ENCODE data around the gene NR2C2AP. TPM values are rescaled to one million over a fixed set of nuclear protein-coding genes. Genes with fewer than 3 reads are reported as not detected.

The NR2C2AP gene, protein sequence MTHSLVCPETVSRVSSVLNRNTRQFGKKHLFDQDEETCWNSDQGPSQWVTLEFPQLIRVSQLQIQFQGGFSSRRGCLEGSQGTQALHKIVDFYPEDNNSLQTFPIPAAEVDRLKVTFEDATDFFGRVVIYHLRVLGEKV
- total RNA-seq = 6.2 and 6.5 TPM in 2 replicates

DNA sequence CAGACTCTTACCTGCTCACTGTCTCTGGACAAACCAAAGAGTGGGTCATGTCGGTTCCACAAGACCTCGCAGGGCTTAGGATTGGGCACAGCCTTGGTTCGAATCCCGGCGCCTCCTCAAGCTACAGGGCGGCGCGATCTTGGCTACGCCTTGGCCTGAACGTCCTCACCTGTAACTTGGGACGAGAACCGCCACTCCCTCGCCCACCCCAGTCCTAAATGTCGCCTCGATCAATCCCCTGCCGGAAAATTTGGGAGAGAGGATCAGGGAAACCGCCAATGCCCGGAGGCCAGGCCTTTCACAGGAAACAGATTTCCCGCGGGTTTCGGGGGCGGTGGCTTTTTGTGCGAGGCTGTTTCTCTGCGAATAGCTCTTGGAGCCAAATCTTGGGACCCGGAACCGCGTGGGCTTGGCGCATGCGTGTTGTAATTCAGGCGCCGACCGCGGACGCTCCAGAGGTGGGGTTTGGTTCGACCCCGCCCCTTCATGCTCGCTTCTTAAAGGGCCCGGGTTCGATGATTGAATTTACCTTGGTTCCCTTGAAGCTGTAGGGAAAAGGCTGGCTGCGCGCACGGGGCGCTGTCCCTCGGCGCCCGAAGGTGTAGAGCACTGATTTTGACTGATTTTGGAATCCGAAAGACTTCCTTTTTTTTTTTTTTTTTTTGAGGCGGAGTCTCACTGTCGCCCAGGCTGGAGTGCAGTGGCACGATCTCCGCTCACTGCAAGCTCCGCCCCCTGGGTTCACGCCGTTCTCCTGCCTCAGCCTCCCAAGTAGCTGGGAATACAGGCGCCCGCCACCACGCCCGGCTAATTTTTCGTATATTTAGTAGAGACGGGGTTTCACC is at the start of gene NR2C2AP:
Gene NR2C2AP (minus strand): TSS at position 403 of the 845 bp plus-strand sequence. CDS start 354 bp downstream, at position 49.
- peaks cover 4% of the 10 kb centered on the region for H3K27me3 ChIP-seq (ENCODE audit: insufficient read depth, low read length)
- no peaks in the 10 kb centered on the region for H3K9me3 ChIP-seq (ENCODE audit: low read depth, low read length)
- H4K20me1 ChIP-seq (ENCODE audit: insufficient read depth, low read length) = no peaks in the 10 kb centered on the region
- peak within 1 kb of the TSS; percentile 86 for H2AFZ ChIP-seq (ENCODE audit: low read length)
- TF ChIP-seq, protein P1, sequence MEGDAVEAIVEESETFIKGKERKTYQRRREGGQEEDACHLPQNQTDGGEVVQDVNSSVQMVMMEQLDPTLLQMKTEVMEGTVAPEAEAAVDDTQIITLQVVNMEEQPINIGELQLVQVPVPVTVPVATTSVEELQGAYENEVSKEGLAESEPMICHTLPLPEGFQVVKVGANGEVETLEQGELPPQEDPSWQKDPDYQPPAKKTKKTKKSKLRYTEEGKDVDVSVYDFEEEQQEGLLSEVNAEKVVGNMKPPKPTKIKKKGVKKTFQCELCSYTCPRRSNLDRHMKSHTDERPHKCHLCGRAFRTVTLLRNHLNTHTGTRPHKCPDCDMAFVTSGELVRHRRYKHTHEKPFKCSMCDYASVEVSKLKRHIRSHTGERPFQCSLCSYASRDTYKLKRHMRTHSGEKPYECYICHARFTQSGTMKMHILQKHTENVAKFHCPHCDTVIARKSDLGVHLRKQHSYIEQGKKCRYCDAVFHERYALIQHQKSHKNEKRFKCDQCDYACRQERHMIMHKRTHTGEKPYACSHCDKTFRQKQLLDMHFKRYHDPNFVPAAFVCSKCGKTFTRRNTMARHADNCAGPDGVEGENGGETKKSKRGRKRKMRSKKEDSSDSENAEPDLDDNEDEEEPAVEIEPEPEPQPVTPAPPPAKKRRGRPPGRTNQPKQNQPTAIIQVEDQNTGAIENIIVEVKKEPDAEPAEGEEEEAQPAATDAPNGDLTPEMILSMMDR (IDR thresholded peaks at IDR 0.05; ENCODE audit: extremely low read depth, low read depth, low read length) = no peak
- H3K27ac ChIP-seq (ENCODE audit: low read depth, low read length) = peak within 1 kb of the TSS; percentile 50
- peaks cover 11% of the 10 kb centered on the region for H3K4me1 ChIP-seq (ENCODE audit: insufficient read depth, low read length)
- H3K4me2 ChIP-seq (ENCODE audit: insufficient read depth, low read length) = peak within 1 kb of the TSS; percentile 91
- DNase-seq (ENCODE audit: insufficient read length, low spot score, missing footprints) = peak; percentile 100
- H3K36me3 ChIP-seq (ENCODE audit: insufficient read depth, low read length) = peaks cover 10% of the 10 kb centered on the region
- peak within 1 kb of the TSS; percentile 79 for H3K4me3 ChIP-seq (ENCODE audit: insufficient read depth, low read length)
- peaks cover 8% of the 10 kb centered on the region for H3K79me2 ChIP-seq (ENCODE audit: insufficient read depth, low read length)

DNA sequence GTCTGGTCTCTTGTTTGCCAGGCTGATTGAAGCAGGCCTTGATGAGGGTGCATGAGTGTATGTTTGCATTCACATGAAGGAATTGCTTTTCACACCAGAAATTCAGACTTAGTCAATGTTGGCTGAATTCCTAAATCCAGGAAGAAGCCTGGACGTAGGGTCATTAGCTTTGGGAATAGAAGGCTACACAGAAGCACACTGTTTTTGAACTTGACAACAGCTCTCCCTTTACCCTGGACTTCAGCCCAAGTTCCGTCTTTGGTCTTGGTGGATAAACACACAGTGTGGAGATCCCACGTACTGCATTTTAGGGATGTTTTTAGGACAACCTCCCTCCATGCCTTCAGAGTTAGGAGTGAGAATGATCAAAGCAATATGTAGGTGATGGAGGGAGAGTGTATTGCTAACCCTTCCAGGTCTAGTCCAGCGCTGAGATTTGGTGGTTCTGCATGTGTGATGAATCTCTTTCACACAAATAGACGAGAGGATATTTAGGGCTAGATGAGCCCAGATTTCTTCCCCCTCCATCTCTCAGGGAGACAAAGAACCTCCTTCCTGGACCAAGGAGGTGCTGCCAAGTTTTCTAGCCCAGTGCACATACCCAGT is 47.1 kb upstream of the NR2C2AP start:
- TF ChIP-seq, protein P1 (IDR thresholded peaks at IDR 0.05; ENCODE audit: extremely low read depth, low read depth, low read length) = no peak
- Histone ChIP-seq H3K27me3 (ENCODE audit: insufficient read depth, low read length) (peaks cover 15% of the 10 kb centered on the region), H3K79me2 (ENCODE audit: insufficient read depth, low read length) (no peaks in the 10 kb centered on the region), H3K4me3 (ENCODE audit: insufficient read depth, low read length) (no peak overlapping the region), H2AFZ (ENCODE audit: low read length) (no peak overlapping the region), H3K4me1 (ENCODE audit: insufficient read depth, low read length) (no peaks in the 10 kb centered on the region), H4K20me1 (ENCODE audit: insufficient read depth, low read length) (no peaks in the 10 kb centered on the region), H3K4me2 (ENCODE audit: insufficient read depth, low read length) (no peak overlapping the region), H3K36me3 (ENCODE audit: insufficient read depth, low read length) (no peaks in the 10 kb centered on the region), H3K9me3 (ENCODE audit: low read depth, low read length) (no peaks in the 10 kb centered on the region), H3K27ac (ENCODE audit: low read depth, low read length) (no peak overlapping the region)
- DNase-seq (ENCODE audit: insufficient read length, low spot score, missing footprints) = peak; percentile 1

DNA sequence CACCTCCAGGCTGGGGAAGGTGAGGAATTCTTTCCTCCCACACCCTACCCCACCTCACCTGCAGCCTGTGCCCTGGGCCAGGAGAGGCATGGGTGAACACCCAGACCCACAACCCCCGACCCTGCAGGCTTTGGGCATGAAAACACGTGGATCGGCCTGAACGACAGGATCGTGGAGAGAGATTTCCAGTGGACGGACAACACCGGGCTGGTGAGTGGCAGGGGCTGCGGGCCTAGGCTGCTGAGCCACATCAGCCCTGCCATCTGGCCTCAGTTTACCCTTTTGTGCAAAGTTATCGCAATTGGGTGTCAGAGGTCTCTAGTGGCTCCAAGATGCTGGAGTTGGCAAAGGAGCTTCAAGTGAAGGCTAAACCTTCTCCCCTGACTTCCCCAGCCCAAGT is 37.3 kb upstream of the NR2C2AP start:
- no peak overlapping the region for H3K4me3 ChIP-seq (ENCODE audit: insufficient read depth, low read length)
- H2AFZ ChIP-seq (ENCODE audit: low read length) = no peak overlapping the region
- no peaks in the 10 kb centered on the region for H3K36me3 ChIP-seq (ENCODE audit: insufficient read depth, low read length)
- DNase-seq (ENCODE audit: insufficient read length, low spot score, missing footprints) = no peak
- H3K4me2 ChIP-seq (ENCODE audit: insufficient read depth, low read length) = no peak overlapping the region
- no peak overlapping the region for H3K27ac ChIP-seq (ENCODE audit: low read depth, low read length)
- TF ChIP-seq, protein P1 (IDR thresholded peaks at IDR 0.05; ENCODE audit: extremely low read depth, low read depth, low read length) = no peak
- no peaks in the 10 kb centered on the region for H3K4me1 ChIP-seq (ENCODE audit: insufficient read depth, low read length)
- H3K79me2 ChIP-seq (ENCODE audit: insufficient read depth, low read length) = no peaks in the 10 kb centered on the region
- no peaks in the 10 kb centered on the region for H4K20me1 ChIP-seq (ENCODE audit: insufficient read depth, low read length)
- no peaks in the 10 kb centered on the region for H3K27me3 ChIP-seq (ENCODE audit: insufficient read depth, low read length)
- no peaks in the 10 kb centered on the region for H3K9me3 ChIP-seq (ENCODE audit: low read depth, low read length)

DNA sequence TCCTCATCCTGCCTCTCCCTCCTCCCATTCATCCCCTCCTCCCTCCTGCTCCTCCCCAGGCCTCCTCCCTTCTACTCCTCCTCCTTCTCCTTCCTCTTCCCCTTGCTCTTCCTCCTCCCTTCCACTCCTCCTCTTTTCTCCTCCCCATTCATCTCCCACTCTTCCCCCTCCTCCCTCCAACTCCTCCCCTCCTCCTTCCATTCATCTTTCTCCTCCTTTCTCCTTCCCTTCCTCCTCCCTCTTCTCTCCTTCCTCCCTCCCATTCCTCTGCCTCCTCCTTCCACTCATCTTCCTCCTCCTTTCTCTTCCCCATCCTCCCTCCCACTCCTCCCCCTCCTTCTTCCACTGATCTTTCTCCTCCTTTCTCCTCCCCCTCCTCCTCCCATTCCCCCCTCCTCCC is 36.5 kb upstream of the NR2C2AP start:
- H3K4me1 ChIP-seq (ENCODE audit: insufficient read depth, low read length) = no peaks in the 10 kb centered on the region
- TF ChIP-seq, protein P1 (IDR thresholded peaks at IDR 0.05; ENCODE audit: extremely low read depth, low read depth, low read length) = no peak
- no peaks in the 10 kb centered on the region for H3K79me2 ChIP-seq (ENCODE audit: insufficient read depth, low read length)
- H2AFZ ChIP-seq (ENCODE audit: low read length) = no peak overlapping the region
- H3K4me2 ChIP-seq (ENCODE audit: insufficient read depth, low read length) = no peak overlapping the region
- no peaks in the 10 kb centered on the region for H3K36me3 ChIP-seq (ENCODE audit: insufficient read depth, low read length)
- H4K20me1 ChIP-seq (ENCODE audit: insufficient read depth, low read length) = no peaks in the 10 kb centered on the region
- H3K4me3 ChIP-seq (ENCODE audit: insufficient read depth, low read length) = no peak overlapping the region
- peaks cover 1% of the 10 kb centered on the region for H3K9me3 ChIP-seq (ENCODE audit: low read depth, low read length)
- DNase-seq (ENCODE audit: insufficient read length, low spot score, missing footprints) = peak; percentile 1
- H3K27me3 ChIP-seq (ENCODE audit: insufficient read depth, low read length) = no peaks in the 10 kb centered on the region
- no peak overlapping the region for H3K27ac ChIP-seq (ENCODE audit: low read depth, low read length)

Measured in osteoblast (primary cell).